GM21360 (cell line): ENCODE results near the gene ADGRG3.

Experiments used
- ATAC-seq: cut with Tn5 transposase; IDR thresholded peaks from one replicate; pipeline ENCODE4 v1.9.1; 2021; ENCODE audit warnings: mild to moderate bottlenecking, moderate library complexity; ENCODE audit not compliant: unreplicated experiment

ADGRG3 gene

DNA sequence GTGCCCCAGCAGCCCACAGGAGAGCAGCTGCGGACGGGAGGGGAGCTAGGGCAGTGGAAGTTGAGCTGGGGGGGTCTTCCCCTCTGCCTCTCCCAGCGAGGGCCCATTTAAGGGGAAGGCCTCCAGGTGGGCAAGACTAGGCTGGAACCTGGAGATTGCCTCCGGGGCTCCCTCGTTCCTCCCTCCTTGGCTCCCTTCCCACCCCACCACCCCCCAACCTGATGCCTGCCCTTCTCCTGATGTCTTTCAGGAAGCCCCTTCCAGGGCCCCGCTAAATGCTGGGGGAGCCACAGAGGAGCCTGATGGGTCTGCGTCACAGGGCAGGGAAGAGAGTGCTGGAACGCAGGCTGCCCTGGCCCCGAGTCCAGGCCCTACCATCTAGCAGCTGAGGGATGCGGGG is 22.9 kb upstream of the ADGRG3 start:
- ATAC-seq, result no peak

DNA sequence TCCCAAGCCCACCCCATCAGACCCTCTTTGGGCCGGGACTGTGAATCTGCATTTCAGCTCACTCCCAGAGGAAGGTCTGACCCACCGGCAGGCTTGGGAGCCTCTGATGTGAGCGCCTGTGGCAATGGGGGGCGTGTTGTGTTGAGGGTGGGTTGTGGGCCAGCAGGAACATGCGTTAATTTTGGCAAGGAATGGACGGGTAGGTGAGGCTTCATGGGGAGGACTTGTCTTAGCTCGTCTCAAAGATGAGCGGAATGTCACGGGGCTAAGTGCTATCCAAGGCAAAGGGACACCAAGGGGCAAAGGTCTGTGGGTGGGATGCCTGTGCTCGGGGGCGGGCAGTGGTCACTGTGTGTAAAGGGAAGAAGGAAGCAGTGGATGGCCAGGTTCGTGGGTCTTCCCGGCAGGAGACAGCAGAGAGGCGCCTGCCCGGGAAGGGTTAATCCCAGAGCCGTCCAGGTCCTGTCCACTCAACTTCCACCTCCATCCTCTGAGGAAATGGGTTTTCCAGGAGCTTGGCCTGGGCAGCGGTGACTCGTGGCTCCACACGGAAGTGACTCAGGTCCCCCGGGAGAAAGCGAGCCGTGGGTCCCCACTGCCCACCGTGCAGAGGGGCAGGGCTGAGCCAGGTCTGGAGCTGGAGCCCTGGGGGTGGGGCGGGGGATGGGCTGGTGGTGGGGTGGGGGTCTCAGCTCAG is 22.3 kb upstream of the ADGRG3 start:
- no peak for ATAC-seq

DNA sequence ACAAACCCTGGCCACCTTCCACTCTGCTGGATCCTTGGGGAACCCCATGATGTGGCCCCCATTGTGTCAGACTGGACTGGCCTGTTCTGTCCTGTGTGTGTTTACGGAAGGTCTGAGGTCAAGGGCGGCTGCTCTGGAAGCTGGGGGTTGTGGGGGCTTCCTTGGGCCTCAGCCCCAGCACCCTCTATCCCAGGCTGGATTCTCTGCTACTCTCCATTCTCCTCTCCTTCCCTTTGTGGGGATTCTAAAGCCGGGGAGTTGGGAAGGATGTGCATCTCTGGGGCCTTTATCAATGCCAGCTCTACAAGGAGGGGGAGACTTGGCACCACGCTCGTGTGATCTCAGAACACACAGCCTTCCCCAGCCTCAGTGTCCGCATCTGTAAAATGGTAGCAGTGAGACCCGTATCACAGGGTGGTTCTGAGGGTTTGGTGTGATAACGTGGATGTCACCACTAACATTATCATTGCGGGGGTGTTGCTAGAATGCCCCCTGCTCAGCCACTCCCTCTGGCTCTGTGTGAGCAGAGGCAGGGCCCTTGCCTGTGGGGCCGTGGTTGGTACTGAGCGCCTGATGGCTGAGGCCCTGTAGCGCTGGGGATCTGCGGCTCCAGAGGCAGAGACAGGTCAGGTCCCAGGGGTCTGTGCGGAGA is 21.6 kb upstream of the ADGRG3 start:
- no peak for ATAC-seq

DNA sequence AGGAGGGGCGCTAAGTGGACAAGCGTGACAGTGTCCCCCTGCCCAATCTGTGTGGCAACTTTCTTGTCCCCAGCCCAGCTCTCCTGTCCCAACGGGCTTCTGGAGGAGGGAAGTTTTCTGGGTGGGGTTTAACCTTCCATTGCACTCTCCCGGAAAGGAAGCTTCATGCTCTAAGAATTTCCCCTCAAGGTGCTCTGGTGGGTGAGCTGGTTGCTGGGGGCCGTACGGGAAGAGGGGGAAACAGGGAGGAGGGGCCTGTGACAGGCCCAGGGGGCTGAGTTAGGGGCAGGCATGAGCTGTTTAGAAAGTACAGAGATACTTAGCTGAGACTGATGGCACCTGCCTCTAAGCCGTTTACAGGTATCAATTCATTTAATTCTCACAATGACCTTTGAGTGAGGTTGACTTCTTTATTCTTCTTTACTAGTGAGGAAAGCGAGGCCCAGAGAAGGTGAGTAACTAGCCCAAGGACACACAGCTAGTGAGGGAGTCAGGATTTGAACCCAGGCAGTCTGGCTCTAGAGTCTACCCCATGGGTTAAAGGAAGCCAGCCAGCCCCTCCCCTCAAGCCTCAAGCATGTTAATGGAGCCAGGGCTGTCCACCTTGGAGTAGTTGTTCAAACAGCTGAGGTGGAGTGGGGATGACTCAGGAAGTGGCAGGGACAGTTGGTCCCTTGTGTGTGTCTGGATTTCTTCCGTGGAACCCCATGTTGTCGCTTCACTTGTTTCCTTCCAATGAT is 20.8 kb upstream of the ADGRG3 start:
- no peak for ATAC-seq

DNA sequence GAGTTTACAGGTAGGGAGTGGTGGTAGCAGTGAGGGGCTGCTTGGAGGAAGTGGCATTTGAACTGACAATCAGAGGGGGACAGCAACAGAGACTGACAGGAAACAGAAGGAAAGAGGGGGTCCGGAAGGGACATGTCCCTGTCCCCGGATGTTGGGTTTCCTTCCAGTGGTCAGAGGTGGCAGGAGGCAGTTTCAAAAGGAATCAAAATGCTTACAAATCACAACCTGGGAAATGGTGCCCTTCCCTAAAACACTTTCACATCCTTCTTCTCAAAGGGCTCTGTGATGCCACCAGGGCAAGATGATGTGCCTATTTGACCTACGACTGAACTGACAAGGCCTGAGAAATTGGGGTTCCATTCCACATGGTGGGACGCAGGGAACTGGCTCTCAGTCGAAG is 20.0 kb upstream of the ADGRG3 start:
- ATAC-seq, result no peak

DNA sequence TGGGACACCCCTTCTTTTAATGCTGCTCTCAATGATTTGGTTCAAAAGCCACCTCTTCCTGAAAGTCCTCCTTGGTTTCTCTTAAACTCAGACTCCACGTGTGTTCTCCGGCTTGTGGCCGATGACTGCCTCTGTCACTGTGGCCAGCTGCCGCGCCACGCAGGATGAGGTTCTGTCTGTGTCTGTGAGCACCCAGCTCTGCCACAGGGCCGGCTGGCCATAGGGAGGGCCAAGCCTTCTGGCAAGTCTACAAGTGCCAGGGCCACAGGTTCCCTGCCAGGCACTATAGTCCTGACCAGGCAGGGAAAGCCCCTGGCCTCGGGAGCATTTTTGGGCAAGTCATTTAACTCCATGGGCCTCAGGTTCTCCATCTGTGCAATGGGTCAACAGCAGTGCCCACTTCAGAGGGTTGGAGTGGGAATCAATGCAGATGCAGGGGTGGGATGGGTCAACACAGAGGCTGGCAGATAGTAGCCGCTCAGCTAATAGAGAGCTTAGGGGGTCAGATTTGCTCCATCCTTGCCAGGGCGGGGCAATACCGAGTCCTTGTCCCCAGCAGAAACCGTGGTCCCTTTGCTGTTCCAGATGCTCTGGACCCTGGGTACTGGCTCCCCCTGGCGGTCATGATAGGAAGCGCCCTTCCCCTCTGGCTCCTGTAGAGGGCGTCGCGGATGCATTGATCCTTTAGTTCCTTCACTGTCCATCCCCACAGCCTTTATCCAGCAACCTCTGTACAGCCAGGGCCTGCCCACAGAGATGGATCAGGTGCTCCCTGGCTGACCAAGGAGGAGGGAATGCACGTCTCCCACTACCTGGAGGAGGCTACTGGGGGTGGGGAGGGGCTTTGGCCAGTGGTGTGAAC is 19.3 kb upstream of the ADGRG3 start:
- no peak for ATAC-seq

DNA sequence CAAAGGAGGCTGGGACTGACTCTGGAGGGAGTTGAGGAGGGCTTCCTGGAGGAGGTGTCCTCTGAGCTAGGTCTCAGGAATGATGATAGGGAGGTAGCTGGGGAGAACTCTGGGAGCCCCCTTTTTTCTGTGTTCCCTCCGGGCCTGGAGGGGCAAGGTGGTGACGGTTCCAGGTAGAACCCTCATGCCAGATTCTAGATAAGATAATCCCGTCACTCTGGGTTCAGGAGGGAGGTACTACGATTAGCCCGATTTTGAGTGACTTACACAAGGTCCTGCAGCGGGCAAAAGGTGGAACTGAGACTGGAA is 18.7 kb upstream of the ADGRG3 start:
- ATAC-seq, result no peak

DNA sequence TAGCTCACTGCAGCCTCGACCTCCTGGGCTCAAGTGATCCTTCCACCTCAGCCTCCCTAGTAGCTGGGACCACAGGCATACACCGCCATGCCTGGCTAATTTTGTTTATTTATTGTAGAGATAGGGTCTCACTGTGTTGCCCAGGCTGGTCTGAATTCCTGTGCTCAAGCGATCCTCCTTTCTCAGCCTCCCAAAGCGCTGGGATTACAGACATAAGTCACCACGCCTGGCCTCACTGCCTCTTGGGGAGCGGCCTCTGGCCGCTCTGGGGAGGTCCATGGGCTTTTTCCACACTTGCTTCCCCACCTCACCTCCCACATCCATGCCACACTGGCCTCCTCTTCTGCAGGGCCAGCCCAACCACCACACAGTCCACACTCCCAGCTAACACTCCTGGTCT is 18.3 kb upstream of the ADGRG3 start:
- no peak for ATAC-seq

DNA sequence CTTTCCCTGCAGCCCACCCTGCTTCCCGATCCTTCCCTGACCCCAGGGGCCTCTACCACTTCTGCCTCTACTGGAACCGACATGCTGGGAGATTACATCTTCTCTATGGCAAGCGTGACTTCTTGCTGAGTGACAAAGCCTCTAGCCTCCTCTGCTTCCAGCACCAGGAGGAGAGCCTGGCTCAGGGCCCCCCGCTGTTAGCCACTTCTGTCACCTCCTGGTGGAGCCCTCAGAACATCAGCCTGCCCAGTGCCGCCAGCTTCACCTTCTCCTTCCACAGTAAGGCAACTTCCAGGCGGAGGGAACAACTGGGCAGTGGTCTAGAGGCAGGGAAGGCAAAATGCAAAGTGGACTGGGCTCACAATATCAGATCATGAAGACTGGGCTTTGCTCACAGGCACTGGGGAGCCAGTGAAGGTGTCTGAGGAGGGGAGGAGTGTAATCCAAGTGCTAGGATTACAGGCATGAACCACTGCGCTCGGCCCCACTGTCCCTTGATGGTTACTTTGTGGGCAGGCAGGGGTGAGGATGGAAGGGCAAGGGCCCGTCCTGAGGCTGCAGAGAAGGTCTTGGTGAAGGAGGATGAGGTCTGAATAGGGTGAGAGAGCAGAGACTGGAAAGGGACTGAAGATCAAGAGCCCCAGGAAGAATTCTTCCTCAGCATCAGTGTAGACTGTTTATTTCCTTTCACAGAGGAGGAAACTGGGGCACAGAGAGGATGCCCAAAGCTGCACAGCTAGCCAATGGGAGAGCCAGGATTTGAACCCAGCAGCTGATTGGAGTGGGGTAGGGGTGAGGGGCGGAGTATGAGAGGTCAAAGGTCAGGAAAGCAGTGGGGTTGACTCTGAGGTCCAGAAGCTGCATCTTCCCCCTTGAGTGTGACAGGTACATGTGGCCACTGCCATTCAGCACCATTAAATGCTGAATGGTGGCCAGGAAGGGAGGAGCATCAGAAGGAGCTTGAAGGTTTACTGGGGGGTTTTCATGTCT is 16.5 kb upstream of the ADGRG3 start:
- ATAC-seq, result no peak

DNA sequence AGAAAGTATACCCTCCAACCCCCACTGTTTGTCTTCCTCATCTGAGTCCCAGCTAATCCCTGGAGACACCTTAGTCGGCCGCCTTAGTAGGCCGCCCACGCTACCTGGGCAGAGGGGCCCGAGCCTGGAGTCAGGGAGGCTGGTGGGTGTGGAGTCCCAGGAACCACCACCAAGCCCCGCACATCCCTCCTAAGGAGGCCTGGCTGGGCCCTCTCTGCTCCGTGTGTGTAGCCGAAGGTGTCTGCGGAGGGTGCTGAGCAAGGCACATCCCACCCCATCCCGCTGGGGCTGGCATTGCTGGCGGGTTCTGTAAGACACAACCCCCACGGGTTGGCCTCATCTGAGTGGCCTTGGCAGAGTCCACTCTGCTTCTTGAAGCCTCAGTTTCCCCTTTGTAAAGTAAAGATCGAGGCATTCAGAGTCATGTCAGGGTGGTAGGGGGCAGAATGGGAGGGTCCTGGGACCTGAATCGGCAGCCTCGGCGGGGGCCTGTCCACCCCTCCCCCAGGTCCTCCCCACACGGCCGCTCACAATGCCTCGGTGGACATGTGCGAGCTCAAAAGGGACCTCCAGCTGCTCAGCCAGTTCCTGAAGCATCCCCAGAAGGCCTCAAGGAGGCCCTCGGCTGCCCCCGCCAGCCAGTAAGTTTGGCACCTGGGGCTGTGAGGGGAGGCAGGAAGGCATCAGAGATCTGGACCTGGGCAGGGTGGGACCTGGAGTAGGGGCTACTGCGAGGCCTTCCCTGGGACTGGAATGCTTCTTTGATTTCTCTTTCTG is 15.2 kb upstream of the ADGRG3 start:
- ATAC-seq, result no peak

DNA sequence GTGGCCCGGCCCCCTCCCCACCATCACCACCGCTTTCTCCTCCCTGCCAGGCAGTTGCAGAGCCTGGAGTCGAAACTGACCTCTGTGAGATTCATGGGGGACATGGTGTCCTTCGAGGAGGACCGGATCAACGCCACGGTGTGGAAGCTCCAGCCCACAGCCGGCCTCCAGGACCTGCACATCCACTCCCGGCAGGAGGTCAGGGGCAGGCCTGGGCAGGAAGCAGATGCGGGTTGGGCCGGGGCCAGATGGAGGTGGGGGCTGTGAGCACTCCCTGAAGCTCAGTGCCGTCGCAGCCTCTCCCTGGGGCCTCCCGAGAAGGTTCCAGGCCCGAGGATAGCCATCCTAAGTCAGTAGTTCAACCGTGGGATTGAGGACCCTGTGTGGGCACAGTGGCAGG is 14.2 kb upstream of the ADGRG3 start:
- ATAC-seq, result no peak

DNA sequence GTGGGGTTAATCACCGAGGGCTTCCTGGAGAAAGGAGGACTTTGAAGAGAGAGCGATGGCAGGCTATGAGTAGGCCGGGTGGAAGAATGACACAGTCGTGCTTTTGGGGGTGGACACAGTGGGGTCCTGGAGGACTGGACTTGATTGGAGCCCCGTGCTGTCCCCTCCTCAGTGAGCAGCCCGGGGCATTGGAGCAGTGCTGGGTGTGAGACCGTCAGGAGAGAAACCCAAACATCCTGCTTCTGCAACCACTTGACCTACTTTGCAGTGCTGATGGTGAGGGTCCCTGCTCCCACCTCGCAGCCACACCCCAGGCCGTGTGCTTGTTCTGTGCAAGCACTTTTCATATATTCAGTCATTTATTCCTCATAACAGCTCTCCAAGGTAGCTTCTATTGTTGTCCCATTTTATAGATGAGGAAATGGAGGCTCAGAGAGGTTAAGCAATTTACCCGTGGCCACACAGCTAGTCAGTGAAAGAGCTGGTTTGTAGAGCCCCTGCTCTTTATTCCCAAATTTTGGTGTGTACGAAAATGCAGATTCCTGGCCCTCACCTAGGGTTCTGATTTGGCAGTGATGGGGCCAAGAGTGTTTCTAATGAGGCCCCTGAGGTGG is 11.7 kb upstream of the ADGRG3 start:
- ATAC-seq, result no peak

DNA sequence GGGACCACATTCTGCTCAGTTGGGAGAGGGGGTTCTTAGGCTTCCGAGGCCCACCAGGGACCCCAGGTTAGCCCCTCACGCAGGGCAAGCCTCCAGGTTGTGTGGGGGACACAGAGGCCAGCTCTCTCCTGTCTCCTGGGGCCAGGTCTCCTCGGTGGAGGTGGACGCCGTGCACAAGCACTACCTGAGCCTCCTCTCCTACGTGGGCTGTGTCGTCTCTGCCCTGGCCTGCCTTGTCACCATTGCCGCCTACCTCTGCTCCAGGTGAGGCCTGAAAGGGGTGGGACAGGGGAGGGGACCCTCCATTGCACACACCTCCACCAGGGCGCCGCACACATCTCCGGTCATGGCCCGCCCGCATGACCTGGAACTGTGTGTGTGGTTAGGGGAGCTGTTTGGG is 10.9 kb upstream of the ADGRG3 start:
- ATAC-seq, result no peak

DNA sequence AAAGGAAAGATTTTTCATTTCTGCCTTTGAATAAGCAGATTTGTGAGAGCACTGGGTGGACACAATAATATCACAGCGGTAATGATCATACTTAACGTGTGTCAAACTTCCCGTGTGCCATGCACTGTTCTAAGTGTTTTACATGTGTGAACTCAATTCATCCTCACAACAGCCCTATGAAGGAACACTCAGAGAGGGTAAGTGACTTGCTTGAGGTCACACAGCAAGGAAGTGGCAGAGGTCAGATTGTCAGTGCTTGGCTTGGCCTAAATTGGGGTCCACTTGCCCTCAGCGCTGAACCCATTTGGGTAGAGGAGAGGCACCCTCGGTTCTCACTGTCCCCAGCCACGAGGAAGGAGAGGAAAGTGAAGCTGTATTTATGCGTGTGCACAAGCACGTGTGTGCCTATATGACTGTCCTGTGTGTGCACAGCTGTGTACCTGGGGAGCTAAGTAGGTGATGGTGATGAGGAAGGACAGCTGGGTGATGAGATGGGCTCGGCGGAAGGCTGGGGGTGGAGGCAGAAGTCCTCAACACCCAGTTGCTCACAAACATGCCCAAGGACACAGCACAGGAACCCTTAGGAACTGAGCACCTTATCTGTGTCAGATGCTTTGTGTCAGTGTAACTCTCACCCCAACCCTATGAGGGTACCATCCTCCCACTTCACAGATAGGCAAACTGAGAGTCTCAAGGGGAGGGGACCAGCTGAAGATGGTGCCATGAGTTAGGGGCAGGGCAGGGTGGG is 9.8 kb upstream of the ADGRG3 start:
- ATAC-seq, result no peak

DNA sequence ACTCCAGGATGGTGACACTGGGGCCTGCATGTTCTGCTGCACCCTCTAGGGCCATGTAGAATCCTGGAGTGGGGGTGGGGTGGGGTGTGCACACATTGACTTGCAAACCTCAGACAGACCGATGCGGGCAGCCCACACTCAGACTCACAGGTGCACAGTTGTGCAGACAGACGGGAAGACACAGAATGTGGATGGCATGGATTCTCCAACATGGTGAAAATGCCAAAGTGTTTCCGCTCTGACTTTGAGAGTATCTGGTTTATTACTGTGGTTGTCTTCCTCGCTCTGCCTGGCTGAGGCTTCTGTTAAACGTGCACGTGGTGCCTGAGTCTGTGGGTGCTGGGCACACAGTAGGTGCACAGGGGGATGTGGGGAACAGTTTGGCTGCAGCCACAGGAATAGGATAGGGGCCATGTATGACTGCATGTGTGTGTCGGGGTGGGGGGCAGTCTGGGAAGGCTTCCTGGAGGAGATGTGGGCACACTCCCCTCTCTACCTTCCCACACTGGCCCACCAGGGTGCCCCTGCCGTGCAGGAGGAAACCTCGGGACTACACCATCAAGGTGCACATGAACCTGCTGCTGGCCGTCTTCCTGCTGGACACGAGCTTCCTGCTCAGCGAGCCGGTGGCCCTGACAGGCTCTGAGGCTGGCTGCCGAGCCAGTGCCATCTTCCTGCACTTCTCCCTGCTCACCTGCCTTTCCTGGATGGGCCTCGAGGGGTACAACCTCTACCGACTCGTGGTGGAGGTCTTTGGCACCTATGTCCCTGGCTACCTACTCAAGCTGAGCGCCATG is 9.0 kb upstream of the ADGRG3 start:
- ATAC-seq, result no peak

DNA sequence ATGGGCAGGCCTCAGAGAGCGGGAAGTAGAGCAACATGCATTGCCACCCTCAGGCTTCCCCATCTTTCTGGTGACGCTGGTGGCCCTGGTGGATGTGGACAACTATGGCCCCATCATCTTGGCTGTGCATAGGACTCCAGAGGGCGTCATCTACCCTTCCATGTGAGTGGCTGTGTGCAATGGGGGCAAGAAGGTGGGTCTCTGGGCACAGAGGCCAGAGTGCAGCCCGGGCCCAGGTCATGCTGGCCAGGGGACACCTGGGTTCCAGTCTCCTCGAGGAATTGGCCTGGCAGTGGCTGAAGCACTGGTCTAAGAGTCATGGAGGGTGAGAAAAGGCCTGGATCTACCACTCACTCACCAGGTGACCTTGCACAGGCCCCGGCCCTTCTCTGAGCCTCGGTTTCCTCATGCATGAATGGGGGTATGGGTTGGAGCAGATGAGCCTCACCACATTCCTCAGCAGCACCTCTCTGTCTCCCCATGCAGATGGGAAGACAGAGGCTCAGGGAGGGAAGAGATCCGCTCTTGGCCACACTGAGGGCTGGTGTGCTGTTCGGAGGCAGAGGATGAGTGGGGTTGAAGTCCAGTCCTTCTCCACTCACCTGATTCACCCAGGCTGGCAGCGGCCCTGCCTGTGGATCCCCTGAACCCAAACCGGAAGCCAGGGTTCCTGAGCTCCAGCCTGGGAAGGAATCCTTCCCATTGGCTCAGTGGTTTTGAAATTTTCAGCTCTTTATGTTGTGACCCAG is 7.2 kb upstream of the ADGRG3 start:
- ATAC-seq, result no peak

DNA sequence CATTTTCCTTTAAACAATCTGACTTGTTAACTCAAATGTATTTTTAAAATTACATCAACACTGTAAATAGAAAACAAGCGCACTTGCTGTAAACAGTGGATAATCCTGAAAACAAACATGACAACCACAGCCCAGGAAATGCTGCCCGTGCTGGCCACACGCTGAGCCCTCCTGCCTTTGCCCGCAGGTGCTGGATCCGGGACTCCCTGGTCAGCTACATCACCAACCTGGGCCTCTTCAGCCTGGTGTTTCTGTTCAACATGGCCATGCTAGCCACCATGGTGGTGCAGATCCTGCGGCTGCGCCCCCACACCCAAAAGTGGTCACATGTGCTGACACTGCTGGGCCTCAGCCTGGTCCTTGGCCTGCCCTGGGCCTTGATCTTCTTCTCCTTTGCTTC is 6.6 kb upstream of the ADGRG3 start:
- ATAC-seq, result no peak
